CD4-positive, alpha-beta memory T cell (primary cell): ENCODE data around the gene UGT1A4. TPM values are rescaled to one million over a fixed set of nuclear protein-coding genes. Genes with fewer than 3 reads are reported as not detected.
A peak's percentile ranks its signal among the peaks of the same experiment; 100 is the strongest.
"Not testable (repeated sequence)": the region's sequence is repeated elsewhere in the genome, so short reads cannot be mapped to it uniquely, and the experiment has no call there.

Source experiments
- CTCF ChIA-PET: fragments of 350-600 bp; sonication (Branson Sonifier 250); formaldehyde crosslinking; loops from one replicate; lab custom pipeline; 2021; ENCODE audit warnings: inconsistent platforms; ENCODE audit not compliant: partially characterized antibody; lab: Charles Lee
- POLR2A ChIA-PET: fragments of 350-600 bp; sonication (Branson Sonifier 250); formaldehyde crosslinking; loops from one replicate; lab custom pipeline; 2021; ENCODE audit not compliant: partially characterized antibody; lab: Charles Lee
- DNase-seq, 5 donors: peaks; one replicate each; pipeline versions ENCODE4 v3.0.0 to v3.0.0-alpha.2; 2020 to 2022; ENCODE audit warnings: mixed read lengths in 1 of 5
- H3K27ac ChIP-seq: one replicate; pipeline ENCODE4 v1.7.0; 2013; ENCODE audit warnings: low read depth, low read length
- H3K27me3 ChIP-seq: 2 replicates; pipeline ENCODE4 v1.7.0; 2013; ENCODE audit warnings: mild to moderate bottlenecking, low read length, moderate library complexity; ENCODE audit not compliant: insufficient read depth
- H3K36me3 ChIP-seq: 2 replicates; pipeline ENCODE4 v1.7.0; 2013; ENCODE audit warnings: mild to moderate bottlenecking, low read length, moderate library complexity; ENCODE audit not compliant: insufficient read depth
- H3K4me1 ChIP-seq: 2 replicates; pipeline ENCODE4 v1.7.0; 2013; ENCODE audit warnings: mild to moderate bottlenecking, low read length, moderate library complexity; ENCODE audit not compliant: insufficient read depth
- H3K4me3 ChIP-seq, 2 donors: one replicate each; pipeline ENCODE4 v1.7.0; 2013; ENCODE audit warnings: low read length in 2 of 2, mild to moderate bottlenecking in 1 of 2
- H3K9me3 ChIP-seq, 2 donors: one replicate each; pipeline ENCODE4 v1.7.0; 2013; ENCODE audit warnings: low read length in 2 of 2, control low read depth in 1 of 2; ENCODE audit not compliant: control insufficient read depth in 1 of 2
- H3K27ac Mint-ChIP-seq, 7 donors: one replicate each; pipeline ENCODE4 v1.8.0; 2020 to 2021; ENCODE audit warnings: mixed read lengths in 7 of 7, mild to moderate bottlenecking in 6 of 7, inconsistent platforms in 3 of 7, moderate library complexity in 3 of 7
- H3K27me3 Mint-ChIP-seq, 2 donors: one replicate each; pipeline ENCODE4 v1.8.0; 2020 to 2021; ENCODE audit warnings: mixed read lengths in 2 of 2
- H3K36me3 Mint-ChIP-seq, 2 donors: one replicate each; pipeline ENCODE4 v1.8.0; 2020 to 2021; ENCODE audit warnings: mixed read lengths in 2 of 2, inconsistent platforms in 1 of 2, mild to moderate bottlenecking in 1 of 2
- H3K4me1 Mint-ChIP-seq, 4 donors: one replicate each; pipeline ENCODE4 v1.8.0; 2020 to 2021; ENCODE audit warnings: mixed read lengths in 4 of 4, mild to moderate bottlenecking in 1 of 4
- H3K4me3 Mint-ChIP-seq, 8 donors: one replicate each; pipeline ENCODE4 v1.8.0; 2020 to 2021; ENCODE audit warnings: mixed read lengths in 8 of 8, mild to moderate bottlenecking in 7 of 8, moderate library complexity in 6 of 8, inconsistent platforms in 3 of 8
- H3K9me3 Mint-ChIP-seq, 8 donors: one replicate each; pipeline ENCODE4 v1.8.0; 2020 to 2021; ENCODE audit warnings: mixed read lengths in 8 of 8, mild to moderate bottlenecking in 5 of 8, inconsistent platforms in 3 of 8, moderate library complexity in 1 of 8
- intact Hi-C: fragments of 100-400 bp; cut with micrococcal nuclease; formaldehyde crosslinking; loops from one replicate; pipeline ENCODE4 v1.15.1; 2023
- polyA plus RNA-seq, 2 donors: library from polyadenylated mRNA; unstranded; fragments of 300-500 nt; fragmentation: Illumina TruSeq; gene quantifications; one replicate each; pipeline ENCODE4 v1.2.3, GENCODE V29; 2021
- total RNA-seq, 2 experiments: library from RNA; stranded (reverse); gene quantifications; one replicate each; pipeline ENCODE4 v1.2.3, GENCODE V29; 2021

Gene UGT1A4
- total and polyA plus RNA-seq, 4 experiments from 2014 or later = not detected

- H3K36me3 Mint-ChIP-seq = no peaks in the 10 kb centered on the region
- H3K27me3 Mint-ChIP-seq = peaks cover 15 to 29% of the 10 kb centered on the region in 2 donors
- H3K9me3 Mint-ChIP-seq = no peaks in the 10 kb centered on the region
- intact Hi-C loops = no loop called here
- CTCF ChIA-PET = no interaction called here
- no peak overlapping the region for H3K27ac ChIP-seq
- no peaks in the 10 kb centered on the region for H3K4me1 ChIP-seq
- no peak overlapping the region for H3K4me3 Mint-ChIP-seq
- H3K9me3 ChIP-seq = no peaks in the 10 kb centered on the region
- no peak for DNase-seq
- no peaks in the 10 kb centered on the region for H3K4me1 Mint-ChIP-seq
- H3K36me3 ChIP-seq = no peaks in the 10 kb centered on the region
- POLR2A ChIA-PET = no interaction called here
- H3K4me3 ChIP-seq = no peak overlapping the region
- H3K27me3 ChIP-seq = no peaks in the 10 kb centered on the region
- no peak overlapping the region for H3K27ac Mint-ChIP-seq
Measured at GRCh38 chr2:233740870-233741269, 22.3 kb downstream of the UGT1A4 start.

GRCh38 chr2:233743464-233744259 lies 25.1 kb downstream of the UGT1A4 start:
- POLR2A ChIA-PET = no interaction called here
- Mint-ChIP-seq H3K36me3 (no peaks in the 10 kb centered on the region), H3K4me1 (no peaks in the 10 kb centered on the region), H3K4me3 (no peak overlapping the region), H3K9me3 (no peaks in the 10 kb centered on the region), H3K27ac (no peak overlapping the region), H3K27me3 (peaks cover 12 to 28% of the 10 kb centered on the region in 2 donors)
- Histone ChIP-seq H3K9me3 (no peaks in the 10 kb centered on the region), H3K36me3 (no peaks in the 10 kb centered on the region), H3K27me3 (no peaks in the 10 kb centered on the region), H3K4me3 (no peak overlapping the region), H3K4me1 (no peaks in the 10 kb centered on the region), H3K27ac (no peak overlapping the region)
- intact Hi-C loops = no loop called here
- CTCF ChIA-PET = no interaction called here
- no peak for DNase-seq

GRCh38 chr2:233745073-233745755 lies 26.7 kb downstream of the UGT1A4 start:
- intact Hi-C loops = no loop called here
- Mint-ChIP-seq H3K27ac (peak overlapping the region in 1 of 7 donors; percentile 10), H3K9me3 (peaks cover 0 to 6% (median 5%) of the 10 kb centered on the region in 8 donors), H3K36me3 (peaks cover 0 to 2% of the 10 kb centered on the region in 2 donors), H3K27me3 (peaks cover 12 to 32% of the 10 kb centered on the region in 2 donors), H3K4me1 (no peaks in the 10 kb centered on the region), H3K4me3 (no peak overlapping the region)
- H3K4me3 ChIP-seq = no peak overlapping the region
- ChIA-PET POLR2A (no interaction called here), CTCF (no interaction called here)
- no peaks in the 10 kb centered on the region for H3K4me1 ChIP-seq
- DNase-seq = no peak
- no peaks in the 10 kb centered on the region for H3K36me3 ChIP-seq
- H3K27me3 ChIP-seq = no peaks in the 10 kb centered on the region
- no peak overlapping the region for H3K27ac ChIP-seq
- no peaks in the 10 kb centered on the region for H3K9me3 ChIP-seq

- peaks cover 11 to 33% of the 10 kb centered on the region in 2 donors for H3K27me3 Mint-ChIP-seq
- CTCF ChIA-PET = not testable (repeated sequence)
Measured at GRCh38 chr2:233745838-233746237, 27.3 kb downstream of the UGT1A4 start.

GRCh38 chr2:233746475-233747282 lies 28.1 kb downstream of the UGT1A4 start:
- Mint-ChIP-seq H3K4me3 (no peak overlapping the region), H3K36me3 (peaks cover 0 to 3% of the 10 kb centered on the region in 2 donors), H3K27me3 (peaks cover 11 to 35% of the 10 kb centered on the region in 2 donors), H3K27ac (no peak overlapping the region), H3K9me3 (peaks cover 2 to 20% (median 14%) of the 10 kb centered on the region in 8 donors), H3K4me1 (no peaks in the 10 kb centered on the region)
- no peaks in the 10 kb centered on the region for H3K9me3 ChIP-seq
- intact Hi-C loops = no loop called here
- no peak for DNase-seq
- CTCF ChIA-PET = no interaction called here
- no peaks in the 10 kb centered on the region for H3K36me3 ChIP-seq
- no peaks in the 10 kb centered on the region for H3K27me3 ChIP-seq
- no peak overlapping the region for H3K4me3 ChIP-seq
- H3K4me1 ChIP-seq = no peaks in the 10 kb centered on the region
- POLR2A ChIA-PET = no interaction called here
- no peak overlapping the region for H3K27ac ChIP-seq

More at GRCh38 chr2:233745838-233746237, 27.3 kb downstream of the UGT1A4 start:
- H3K36me3 ChIP-seq, H3K27me3 ChIP-seq, H3K4me1 ChIP-seq, H3K27ac Mint-ChIP-seq, POLR2A ChIA-PET, H3K9me3 ChIP-seq, DNase-seq, H3K4me3 ChIP-seq, H3K4me1 Mint-ChIP-seq, H3K36me3 Mint-ChIP-seq, intact Hi-C loops, H3K4me3 Mint-ChIP-seq, H3K27ac ChIP-seq: not testable (repeated sequence)
- peaks cover 0 to 11% (median 7%) of the 10 kb centered on the region in 8 donors for H3K9me3 Mint-ChIP-seq

GRCh38 chr2:233747283-233747544 lies 28.7 kb downstream of the UGT1A4 start:
- H3K27me3 Mint-ChIP-seq = peaks cover 11 to 36% of the 10 kb centered on the region in 2 donors
- intact Hi-C loops = no loop called here
- Histone ChIP-seq H3K27me3 (no peaks in the 10 kb centered on the region), H3K4me3 (no peak overlapping the region), H3K9me3 (no peaks in the 10 kb centered on the region), H3K36me3 (no peaks in the 10 kb centered on the region), H3K4me1 (no peaks in the 10 kb centered on the region), H3K27ac (no peak overlapping the region)
- no peak overlapping the region for H3K27ac Mint-ChIP-seq
- no peaks in the 10 kb centered on the region for H3K4me1 Mint-ChIP-seq
- H3K9me3 Mint-ChIP-seq = peaks cover 2 to 22% (median 17%) of the 10 kb centered on the region in 8 donors
- no peak for DNase-seq
- H3K36me3 Mint-ChIP-seq = peaks cover 0 to 3% of the 10 kb centered on the region in 2 donors
- POLR2A ChIA-PET = no interaction called here
- CTCF ChIA-PET = no interaction called here
- H3K4me3 Mint-ChIP-seq = no peak overlapping the region

GRCh38 chr2:233750689-233751088 lies 32.2 kb downstream of the UGT1A4 start:
- H3K4me3 Mint-ChIP-seq, H3K27ac Mint-ChIP-seq, CTCF ChIA-PET, H3K9me3 ChIP-seq, POLR2A ChIA-PET, DNase-seq, H3K4me1 Mint-ChIP-seq, intact Hi-C loops, H3K4me3 ChIP-seq, H3K36me3 Mint-ChIP-seq, H3K27ac ChIP-seq, H3K27me3 ChIP-seq, H3K4me1 ChIP-seq, H3K36me3 ChIP-seq: not testable (repeated sequence)
- H3K27me3 Mint-ChIP-seq = peaks cover 10 to 31% of the 10 kb centered on the region in 2 donors
- H3K9me3 Mint-ChIP-seq = peaks cover 2 to 22% (median 18%) of the 10 kb centered on the region in 8 donors
